ENCODE measurements around the gene EGF.

Gene EGF

DNA sequence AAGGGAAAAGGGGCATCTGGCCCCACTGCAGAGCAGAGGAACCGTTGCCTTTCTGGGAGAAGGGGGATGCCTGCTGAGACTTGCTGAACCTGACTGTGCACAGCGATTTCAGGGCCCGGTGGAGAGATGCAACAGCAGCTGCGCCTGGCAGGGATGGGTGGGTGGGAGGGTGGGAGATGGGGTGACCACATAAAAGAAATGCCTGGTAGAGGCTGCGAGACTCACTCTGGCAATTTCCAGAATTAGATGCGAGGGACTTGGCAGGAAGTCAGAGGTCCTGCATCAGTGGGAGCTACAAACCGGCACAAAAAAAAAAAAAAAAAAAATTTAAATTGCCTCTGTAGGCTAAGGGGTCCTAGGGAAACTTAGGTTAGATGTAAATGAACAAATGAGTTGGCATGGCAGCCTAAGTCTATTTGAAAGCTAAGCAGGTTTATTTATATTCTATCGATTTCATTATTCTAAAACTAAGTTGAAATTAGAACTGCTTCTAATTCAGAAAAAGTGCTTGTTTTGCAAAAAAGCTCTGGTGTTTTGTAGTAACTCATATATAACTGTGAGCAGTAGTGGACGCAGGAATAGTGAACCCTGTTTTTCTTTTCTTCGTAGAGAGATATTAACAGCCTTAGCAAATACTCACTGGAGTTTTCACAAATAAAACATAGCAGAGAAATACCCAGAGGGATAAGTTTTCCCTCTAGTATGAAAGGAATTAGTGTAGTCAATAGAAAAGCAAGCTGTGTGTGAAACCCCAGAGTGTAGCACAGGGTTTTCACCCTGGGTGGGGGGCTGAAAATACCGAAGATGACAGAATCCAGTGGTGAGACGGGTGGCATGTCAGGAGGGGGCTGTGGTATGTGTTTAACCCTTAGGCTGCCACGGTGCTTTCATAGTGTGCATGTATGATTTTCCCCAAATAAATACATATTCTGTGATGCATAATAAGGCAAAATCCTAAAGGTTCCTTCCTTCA lies 130.1 kb downstream of the EGF start:
- no peak for FAIRE-seq

DNA sequence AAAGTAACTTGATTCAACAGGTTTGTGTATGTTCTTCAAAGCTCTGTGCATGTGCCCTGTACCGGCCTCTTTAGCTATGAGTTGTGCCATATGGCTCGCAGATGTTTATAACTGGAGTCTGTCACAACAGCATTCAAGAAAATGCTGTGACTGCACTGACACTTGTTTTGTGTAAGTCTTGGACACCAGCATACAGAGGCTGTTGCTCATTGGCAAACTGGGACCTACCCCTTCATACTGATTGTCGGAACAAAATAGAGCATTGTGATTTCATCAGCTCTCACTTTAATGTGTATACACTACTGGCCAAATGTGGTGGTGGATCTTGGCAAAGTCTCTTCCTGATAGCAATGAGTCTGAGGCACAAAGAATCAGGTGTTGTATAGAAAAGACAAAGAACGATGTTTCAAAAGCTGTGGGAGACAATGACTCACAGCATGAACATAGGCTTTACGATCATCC lies 133.9 kb downstream of the EGF start:
- FAIRE-seq = no peak

DNA sequence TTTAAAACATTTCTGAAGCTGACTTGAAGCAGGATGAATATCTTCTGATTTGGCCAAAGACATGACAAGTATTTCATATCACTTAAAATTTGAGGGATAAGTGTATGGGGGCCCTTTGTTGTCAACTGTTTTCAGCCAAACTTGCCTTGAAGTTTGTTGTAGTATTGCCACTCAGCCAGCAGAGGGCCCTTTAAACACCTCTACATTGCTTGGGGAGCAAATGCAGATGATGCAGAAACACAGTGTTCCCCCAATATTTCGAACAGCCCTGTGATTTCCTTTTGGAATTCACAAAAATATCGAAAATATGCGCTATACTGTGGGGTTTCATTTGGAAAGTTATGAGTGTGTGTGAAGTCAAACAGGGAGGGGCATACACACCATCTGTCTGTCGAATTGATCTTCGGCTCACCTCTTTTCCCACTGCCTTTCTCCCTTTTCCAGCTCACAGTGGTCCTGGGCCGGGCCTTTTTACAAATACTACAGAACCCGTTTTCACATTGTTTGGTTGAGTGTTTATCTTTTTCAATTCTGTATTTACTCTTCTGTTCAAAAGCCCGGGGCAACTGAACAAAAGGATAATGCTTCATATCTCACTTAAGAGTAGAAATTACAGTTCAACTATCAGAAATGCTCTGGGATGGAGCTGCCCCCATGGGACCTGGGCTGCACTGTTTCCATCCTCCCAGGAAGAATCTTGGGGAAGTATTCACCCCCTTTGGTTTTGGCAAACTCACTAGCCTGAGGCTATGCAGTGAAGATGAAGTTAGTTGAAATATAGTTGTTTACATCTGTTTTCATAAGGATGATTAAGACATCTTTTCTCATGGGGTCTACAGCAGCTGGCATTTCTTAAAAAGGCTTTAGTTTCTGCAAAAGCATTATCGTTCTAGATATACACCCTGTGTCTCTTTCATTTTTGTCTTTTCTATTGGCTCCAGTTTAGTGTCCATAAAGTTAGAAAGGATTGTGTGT lies 137.6 kb downstream of the EGF start:
- no peak for FAIRE-seq

DNA sequence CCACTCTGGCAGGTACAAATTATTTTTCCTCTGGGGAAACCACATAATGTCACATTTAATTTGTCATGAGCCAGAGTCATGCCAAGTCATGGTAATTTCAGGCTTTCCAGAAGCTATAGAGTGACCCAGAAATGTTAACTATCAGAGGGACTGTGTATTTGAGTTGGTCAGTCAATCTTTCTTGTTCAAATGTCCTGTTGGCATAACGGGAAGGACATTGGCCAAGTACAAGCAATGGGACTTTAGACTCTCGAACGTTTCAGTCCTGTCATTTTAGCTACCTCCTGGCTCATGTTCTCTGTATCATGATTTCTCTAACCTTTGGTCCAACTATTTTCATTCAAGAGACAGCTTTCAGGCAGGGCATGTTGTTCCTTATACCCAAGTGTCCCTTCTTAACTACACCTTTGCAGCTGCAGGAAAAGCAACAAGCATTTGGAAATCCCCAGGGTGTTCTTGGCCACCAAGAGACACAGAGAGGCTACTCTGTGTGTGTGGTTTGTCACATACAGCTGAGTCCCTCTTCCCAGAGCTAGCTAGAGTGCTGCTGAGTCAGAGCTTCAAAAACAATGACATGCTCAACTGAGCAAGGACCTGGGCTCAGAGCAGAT lies 142.6 kb downstream of the EGF start:
- FAIRE-seq = no peak

DNA sequence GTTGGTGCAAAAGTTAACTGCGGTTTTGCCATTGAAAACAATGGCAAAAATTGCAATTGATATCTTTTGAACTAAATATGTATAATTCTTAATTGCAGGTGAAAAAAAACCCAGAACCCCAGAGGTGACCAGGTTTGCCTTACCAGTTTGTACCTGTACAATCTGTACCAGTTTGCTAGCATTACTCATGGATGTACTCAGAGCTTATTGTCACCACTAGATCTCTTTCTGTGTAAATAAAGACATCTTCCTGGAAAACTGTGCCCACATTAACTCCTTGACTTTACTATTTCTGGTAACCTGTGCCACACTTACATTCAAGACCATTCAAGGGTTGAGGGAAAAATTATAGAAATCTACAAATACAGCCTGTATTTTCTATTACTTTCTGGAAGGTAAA lies 146.0 kb downstream of the EGF start:
- FAIRE-seq = no peak

DNA sequence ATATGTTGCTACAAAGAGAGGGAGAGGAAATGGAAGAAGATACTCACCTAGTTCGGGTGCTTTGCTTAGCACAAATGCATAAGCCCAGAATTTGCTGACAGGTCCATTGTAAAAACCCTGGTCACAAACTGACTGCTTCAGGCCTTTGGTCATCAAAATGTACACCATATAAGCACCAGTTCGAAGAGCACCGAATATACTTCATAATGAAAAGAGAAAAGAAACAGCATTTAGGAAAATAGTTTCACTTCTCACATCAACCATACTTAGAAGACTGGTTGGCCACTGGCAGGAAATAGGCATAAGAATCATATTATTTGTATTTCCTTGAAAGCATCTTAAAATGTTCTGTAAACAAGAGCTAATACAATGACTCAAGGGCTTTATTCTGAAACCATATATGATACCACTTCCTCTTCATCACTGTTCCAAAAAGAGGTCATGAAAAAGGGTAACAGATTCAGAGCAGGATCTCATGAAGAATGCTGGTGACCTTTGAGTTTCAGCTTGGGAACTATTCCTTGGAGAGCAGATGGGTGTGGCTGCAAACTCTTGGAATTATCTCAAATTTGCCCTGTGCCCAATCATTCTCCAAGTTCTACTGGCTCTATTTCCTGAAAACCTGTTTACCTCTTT lies 147.0 kb downstream of the EGF start:
- FAIRE-seq = no peak

DNA sequence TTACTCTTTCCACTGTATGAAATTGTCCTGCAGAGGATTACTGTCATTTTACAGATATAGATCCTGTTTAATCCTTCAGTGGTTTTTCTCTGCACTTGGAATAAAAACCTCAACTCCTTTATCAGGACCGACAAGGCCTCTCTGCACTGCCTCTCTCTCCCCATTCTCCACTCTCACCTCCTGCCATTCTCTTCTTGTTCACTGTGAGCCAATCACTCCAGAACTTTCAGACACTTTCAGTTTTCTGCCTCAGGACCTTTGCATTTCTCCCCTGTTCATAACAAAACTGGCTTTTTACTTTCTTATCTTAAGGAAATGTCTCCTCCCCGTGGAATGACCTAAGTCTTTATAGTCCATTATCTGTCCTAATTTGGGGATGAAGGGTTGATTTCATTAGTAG lies 148.4 kb downstream of the EGF start:
- FAIRE-seq = no peak
